GM21526 (cell line): Measurements from ENCODE around the gene WDFY2.
A peak's percentile ranks its signal among the peaks of the same experiment; 100 is the strongest.

Experiments used
- ATAC-seq: cut with Tn5 transposase; IDR thresholded peaks from one replicate; pipeline ENCODE4 v1.9.1; 2021; ENCODE audit warnings: moderate library complexity; ENCODE audit not compliant: unreplicated experiment, low FRiP score

The WDFY2 gene

GRCh38 chr13:51599444-51600176, 15.3 kb downstream of the WDFY2 start:
- ATAC-seq = no peak

GRCh38 chr13:51600703-51601102, 16.4 kb downstream of the WDFY2 start:
- no peak for ATAC-seq

- ATAC-seq = no peak
Measured at GRCh38 chr13:51601601-51602565, 17.6 kb downstream of the WDFY2 start.

GRCh38 chr13:51603716-51604115, 19.5 kb downstream of the WDFY2 start:
- ATAC-seq = no peak

- no peak for ATAC-seq
Measured at GRCh38 chr13:51605698-51606097, 21.4 kb downstream of the WDFY2 start.

- no peak for ATAC-seq
Measured at GRCh38 chr13:51607165-51607564, 22.9 kb downstream of the WDFY2 start.

DNA sequence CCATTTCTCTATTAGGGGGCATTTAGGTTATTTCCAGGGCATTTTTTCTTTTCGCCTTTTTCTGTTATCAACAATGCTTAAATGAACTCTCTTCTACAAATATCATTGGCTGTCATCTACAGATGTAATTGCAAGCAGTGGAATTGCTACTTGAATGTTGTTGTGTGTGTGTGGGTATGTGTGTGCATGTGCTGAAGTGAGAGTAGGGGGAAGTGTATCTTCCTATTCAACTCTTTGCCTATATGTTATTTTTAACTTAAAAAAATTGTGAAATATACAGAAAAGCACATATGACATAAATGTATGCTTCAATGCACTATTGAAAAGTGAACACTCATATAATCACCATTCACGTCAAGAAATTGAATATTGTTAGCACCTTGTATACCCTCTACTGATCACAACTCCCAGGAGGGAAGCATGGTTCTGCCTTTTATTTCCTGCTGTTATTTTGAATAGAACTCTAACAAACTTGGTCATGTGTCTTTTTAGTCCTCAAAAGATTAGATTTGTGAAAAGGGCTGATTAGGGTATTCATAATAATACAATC, 24.7 kb downstream of the WDFY2 start:
- ATAC-seq = no peak

GRCh38 chr13:51612867-51613266, 28.6 kb downstream of the WDFY2 start:
- ATAC-seq = no peak

GRCh38 chr13:51613535-51613934, 29.3 kb downstream of the WDFY2 start:
- ATAC-seq = no peak

DNA sequence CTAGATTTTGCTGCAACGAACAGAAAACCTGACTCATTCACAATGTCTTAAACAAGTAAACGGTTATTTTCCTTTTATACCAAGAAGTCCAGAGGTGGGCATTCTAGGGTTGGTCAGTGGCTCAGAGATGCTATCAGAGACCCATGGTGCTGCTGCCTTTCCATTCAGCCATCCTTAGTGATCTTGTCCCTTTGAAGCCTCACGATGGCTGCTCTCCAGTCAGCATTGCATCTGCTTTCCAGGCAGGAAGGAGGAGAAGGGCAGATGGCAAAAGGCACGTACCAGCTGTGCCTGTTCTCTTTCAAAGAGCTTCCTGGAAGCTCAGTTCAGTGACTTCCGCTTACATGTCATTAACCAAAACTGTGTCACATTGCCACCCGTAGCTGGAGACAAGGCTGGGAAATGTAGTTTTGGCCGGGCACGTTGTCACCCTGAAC, 30.1 kb downstream of the WDFY2 start:
- ATAC-seq = peak; percentile 79

GRCh38 chr13:51618626-51619025, 34.4 kb downstream of the WDFY2 start:
- ATAC-seq = no peak

- ATAC-seq = no peak
Measured at GRCh38 chr13:51619614-51620013, 35.4 kb downstream of the WDFY2 start.

GRCh38 chr13:51620165-51620983, 36.1 kb downstream of the WDFY2 start:
- ATAC-seq = no peak

DNA sequence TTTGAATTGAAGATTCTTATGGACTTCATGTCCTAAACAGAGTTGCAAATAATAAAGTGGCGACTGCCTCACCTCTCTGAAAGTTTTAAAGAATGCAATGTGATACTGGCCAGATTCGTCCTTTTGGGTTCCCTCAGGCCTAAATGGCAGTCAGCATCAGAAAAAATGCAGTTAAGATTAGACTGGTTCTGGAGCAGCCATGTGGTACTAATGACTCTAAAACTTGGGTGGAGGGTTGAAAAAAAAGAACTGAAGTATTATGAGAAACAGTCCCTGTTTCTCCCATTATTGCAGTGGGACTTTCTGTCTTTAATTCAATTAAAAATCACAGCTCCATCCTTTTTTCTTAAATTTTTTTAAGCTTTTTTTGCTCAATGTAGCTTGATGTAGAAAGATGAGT, 37.3 kb downstream of the WDFY2 start:
- no peak for ATAC-seq

GRCh38 chr13:51623473-51623872, 39.2 kb downstream of the WDFY2 start:
- no peak for ATAC-seq

- no peak for ATAC-seq
Measured at GRCh38 chr13:51624207-51624606, 39.9 kb downstream of the WDFY2 start.

DNA sequence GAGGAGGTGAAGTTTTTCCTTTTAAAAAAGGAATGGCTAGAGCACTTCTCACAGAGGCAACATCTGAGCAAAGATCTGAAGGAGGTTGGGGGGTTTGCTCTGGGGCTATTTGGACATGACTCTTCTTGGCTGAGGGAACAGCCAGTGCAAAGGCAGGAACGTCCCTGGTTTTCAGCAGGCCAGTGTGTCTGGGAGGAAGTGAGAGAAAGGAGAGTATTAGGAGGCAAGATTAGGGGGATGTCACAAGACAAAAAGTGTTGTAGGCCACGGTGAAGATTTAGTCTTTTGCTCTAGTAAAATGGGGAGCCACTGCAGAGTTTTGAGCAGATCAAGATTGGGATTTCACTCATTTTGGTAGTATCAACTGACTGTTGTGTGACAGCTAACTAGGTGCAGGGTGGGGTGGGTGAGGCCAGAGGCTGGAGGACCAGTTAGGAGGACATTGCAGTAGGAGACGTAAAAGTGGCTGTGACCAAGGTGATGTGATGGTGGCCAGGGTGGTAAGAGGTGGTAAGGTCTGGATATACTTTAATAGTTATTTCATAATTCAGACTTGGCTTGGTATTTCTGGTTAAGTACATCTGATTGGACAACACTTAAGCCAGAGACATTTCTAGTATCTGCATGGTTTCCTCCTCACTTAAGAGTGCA, 40.6 kb downstream of the WDFY2 start:
- ATAC-seq = no peak

GRCh38 chr13:51625555-51626345, 41.5 kb downstream of the WDFY2 start:
- no peak for ATAC-seq

- ATAC-seq = no peak
Measured at GRCh38 chr13:51626749-51627148, 42.5 kb downstream of the WDFY2 start.
